ENCODE measurements around the gene SLC39A9. TPM values are rescaled to one million over a fixed set of nuclear protein-coding genes. Genes with fewer than 3 reads are reported as not detected.

The SLC39A9 gene
- total and polyA plus RNA-seq, 4 donors = 20.5 to 74.9 (median 43.4) TPM

- TF ChIP-seq CTCF (IDR thresholded peaks at IDR 0.05; ENCODE audit: control extremely low read depth, extremely low read depth) = no peak
Measured at GRCh38 chr14:69358966-69359365, 39.5 kb upstream of the SLC39A9 start.

GRCh38 chr14:69360438-69361108 lies 37.9 kb upstream of the SLC39A9 start:
- H3K9ac ChIP-seq (ENCODE audit: insufficient read depth in 1 of 2, low read length in 2 of 2) = no peak overlapping the region
- H3K27me3 ChIP-seq (ENCODE audit: control insufficient read depth in 3 of 3, insufficient read depth in 3 of 3, low read length in 2 of 3) = peaks cover 0 to 3% (median 0%) of the 10 kb centered on the region in 3 donors
- DNase-seq = no peak
- no peaks in the 10 kb centered on the region for H3K36me3 ChIP-seq (ENCODE audit: control insufficient read depth in 4 of 4, insufficient read depth in 4 of 4, low read length in 4 of 4)
- H3K4me1 ChIP-seq (ENCODE audit: control insufficient read depth in 5 of 5, insufficient read depth in 5 of 5, low read length in 5 of 5) = peaks cover 0 to 2% (median 0%) of the 10 kb centered on the region in 5 donors
- peaks cover 0 to 2% (median 0%) of the 10 kb centered on the region in 4 donors for H3K9me3 ChIP-seq (ENCODE audit: control insufficient read depth in 4 of 4, insufficient read depth in 3 of 4, low read length in 3 of 4)
- TF ChIP-seq CTCF (IDR thresholded peaks at IDR 0.05; ENCODE audit: control extremely low read depth, extremely low read depth) = no peak
- no peak for ATAC-seq (ENCODE audit: insufficient read depth, low FRiP score)
- no peak overlapping the region for H3K4me3 ChIP-seq
- no peak overlapping the region for H3K27ac ChIP-seq (ENCODE audit: low read depth in 1 of 2, low read length in 1 of 2)
- 58 to 67% methylated on average over 7 of the region's 7 CpGs for WGBS, 2 donors

More at GRCh38 chr14:69358966-69359365, 39.5 kb upstream of the SLC39A9 start:
- Histone ChIP-seq H3K36me3 (ENCODE audit: control insufficient read depth in 4 of 4, insufficient read depth in 4 of 4, low read length in 4 of 4) (no peaks in the 10 kb centered on the region), H3K27ac (ENCODE audit: low read depth in 1 of 2, low read length in 1 of 2) (no peak overlapping the region), H3K4me1 (ENCODE audit: control insufficient read depth in 5 of 5, insufficient read depth in 5 of 5, low read length in 5 of 5) (peaks cover 0 to 7% (median 0%) of the 10 kb centered on the region in 5 donors), H3K9ac (ENCODE audit: insufficient read depth in 1 of 2, low read length in 2 of 2) (no peak overlapping the region), H3K27me3 (ENCODE audit: control insufficient read depth in 3 of 3, insufficient read depth in 3 of 3, low read length in 2 of 3) (peaks cover 0 to 3% (median 0%) of the 10 kb centered on the region in 3 donors), H3K9me3 (ENCODE audit: control insufficient read depth in 4 of 4, insufficient read depth in 3 of 4, low read length in 3 of 4) (peaks cover 0 to 2% (median 0%) of the 10 kb centered on the region in 4 donors), H3K4me3 (no peak overlapping the region)
- DNase-seq (no peak), ATAC-seq (ENCODE audit: insufficient read depth, low FRiP score) (no peak)
- 88 to 92% methylated on average over 3 of the region's 3 CpGs for WGBS, 2 donors

GRCh38 chr14:69363055-69363454 lies 35.4 kb upstream of the SLC39A9 start:
- H3K27me3 ChIP-seq (ENCODE audit: control insufficient read depth in 3 of 3, insufficient read depth in 3 of 3, low read length in 2 of 3) = peaks cover 0 to 3% (median 0%) of the 10 kb centered on the region in 3 donors
- TF ChIP-seq CTCF (IDR thresholded peaks at IDR 0.05; ENCODE audit: control extremely low read depth, extremely low read depth) = no peak
- no peak overlapping the region for H3K4me3 ChIP-seq
- H3K27ac ChIP-seq (ENCODE audit: low read depth in 1 of 2, low read length in 1 of 2) = no peak overlapping the region
- peaks cover 0 to 2% (median 0%) of the 10 kb centered on the region in 4 donors for H3K9me3 ChIP-seq (ENCODE audit: control insufficient read depth in 4 of 4, insufficient read depth in 3 of 4, low read length in 3 of 4)
- no peaks in the 10 kb centered on the region for H3K4me1 ChIP-seq (ENCODE audit: control insufficient read depth in 5 of 5, insufficient read depth in 5 of 5, low read length in 5 of 5)
- ATAC-seq (ENCODE audit: insufficient read depth, low FRiP score) (no peak), DNase-seq (peak in 2 of 3 donors; percentile 9 to 11)
- WGBS, 2 donors = 58 to 72% methylated on average over 9 of the region's 9 CpGs
- H3K9ac ChIP-seq (ENCODE audit: insufficient read depth in 1 of 2, low read length in 2 of 2) = no peak overlapping the region
- H3K36me3 ChIP-seq (ENCODE audit: control insufficient read depth in 4 of 4, insufficient read depth in 4 of 4, low read length in 4 of 4) = no peaks in the 10 kb centered on the region

Measured in lung (tissue), 12 donors.